GM18861 (cell line): ENCODE data around the gene SYT6.
A peak's percentile ranks its signal among the peaks of the same experiment; 100 is the strongest.

Experiments used
- ATAC-seq: cut with Tn5 transposase; IDR thresholded peaks from one replicate; pipeline ENCODE4 v1.9.1; 2021; ENCODE audit not compliant: unreplicated experiment

Gene SYT6

GRCh38 chr1:114122941-114123618 is 30.6 kb downstream of the SYT6 start:
- ATAC-seq = no peak

- no peak for ATAC-seq
Measured at GRCh38 chr1:114118351-114118990, 35.2 kb downstream of the SYT6 start.

- no peak for ATAC-seq
Measured at GRCh38 chr1:114117654-114118053, 36.0 kb downstream of the SYT6 start.

- no peak for ATAC-seq
Measured at GRCh38 chr1:114116086-114116485, 37.6 kb downstream of the SYT6 start.

GRCh38 chr1:114114185-114115094 is 39.2 kb downstream of the SYT6 start:
- ATAC-seq = no peak

- ATAC-seq = no peak
Measured at GRCh38 chr1:114113411-114114184, 40.1 kb downstream of the SYT6 start.

GRCh38 chr1:114112775-114113174 is 40.9 kb downstream of the SYT6 start:
- no peak for ATAC-seq

GRCh38 chr1:114111731-114112641 is 41.7 kb downstream of the SYT6 start:
- no peak for ATAC-seq

- ATAC-seq = no peak
Measured at GRCh38 chr1:114109981-114110380, 43.7 kb downstream of the SYT6 start.

GRCh38 chr1:114108751-114109255 is 44.9 kb downstream of the SYT6 start:
- peak; percentile 82 for ATAC-seq

- ATAC-seq = no peak
Measured at GRCh38 chr1:114107474-114108435, 45.9 kb downstream of the SYT6 start.

- ATAC-seq = no peak
Measured at GRCh38 chr1:114105421-114105979, 48.2 kb downstream of the SYT6 start.

GRCh38 chr1:114104949-114105348 is 48.7 kb downstream of the SYT6 start:
- ATAC-seq = no peak

- ATAC-seq = no peak
Measured at GRCh38 chr1:114103992-114104391, 49.7 kb downstream of the SYT6 start.

- ATAC-seq = no peak
Measured at GRCh38 chr1:114102136-114102535, 51.5 kb downstream of the SYT6 start.

GRCh38 chr1:114100148-114100547 is 53.5 kb downstream of the SYT6 start:
- ATAC-seq = no peak

GRCh38 chr1:114099268-114099667 is 54.4 kb downstream of the SYT6 start:
- ATAC-seq = no peak

GRCh38 chr1:114097109-114097508 is 56.6 kb downstream of the SYT6 start:
- no peak for ATAC-seq
